ENCODE results near the gene SLX4IP.

The SLX4IP gene

GRCh38 chr20:10644458-10645204 lies 209.5 kb downstream of the SLX4IP start:
- H3K4me2 ChIP-seq (ENCODE audit: low read length): no peak overlapping the region
- peaks cover 25% of the 10 kb centered on the region for H3K4me1 ChIP-seq (ENCODE audit: control insufficient read depth, insufficient read depth, low read length)
- H3K27me3 ChIP-seq (ENCODE audit: control insufficient read depth, insufficient read depth, low read length): no peaks in the 10 kb centered on the region
- H3K9ac ChIP-seq (ENCODE audit: low read depth, low read length): no peak overlapping the region
- H3K4me3 ChIP-seq (ENCODE audit: low read length): no peak overlapping the region
- H3K9me3 ChIP-seq (replicated peaks; ENCODE audit: low read length): no peaks in the 10 kb centered on the region
- peaks cover 92% of the 10 kb centered on the region for H3K36me3 ChIP-seq (ENCODE audit: insufficient read depth, low read length)

GRCh38 chr20:10645205-10645570 lies 210.1 kb downstream of the SLX4IP start:
- H3K9me3 ChIP-seq (replicated peaks; ENCODE audit: low read length): no peaks in the 10 kb centered on the region
- no peak overlapping the region for H3K9ac ChIP-seq (ENCODE audit: low read depth, low read length)
- H3K4me3 ChIP-seq (ENCODE audit: low read length): no peak overlapping the region
- peaks cover 90% of the 10 kb centered on the region for H3K36me3 ChIP-seq (ENCODE audit: insufficient read depth, low read length)
- H3K4me2 ChIP-seq (ENCODE audit: low read length): no peak overlapping the region
- no peaks in the 10 kb centered on the region for H3K27me3 ChIP-seq (ENCODE audit: control insufficient read depth, insufficient read depth, low read length)
- H3K4me1 ChIP-seq (ENCODE audit: control insufficient read depth, insufficient read depth, low read length): peaks cover 31% of the 10 kb centered on the region

GRCh38 chr20:10646006-10646405 lies 210.9 kb downstream of the SLX4IP start:
- Histone ChIP-seq H3K4me2 (ENCODE audit: low read length) (no peak overlapping the region), H3K27me3 (ENCODE audit: control insufficient read depth, insufficient read depth, low read length) (no peaks in the 10 kb centered on the region), H3K4me3 (ENCODE audit: low read length) (no peak overlapping the region), H3K9ac (ENCODE audit: low read depth, low read length) (no peak overlapping the region), H3K36me3 (ENCODE audit: insufficient read depth, low read length) (peaks cover 90% of the 10 kb centered on the region), H3K9me3 (replicated peaks; ENCODE audit: low read length) (no peaks in the 10 kb centered on the region), H3K4me1 (ENCODE audit: control insufficient read depth, insufficient read depth, low read length) (peaks cover 34% of the 10 kb centered on the region)

- H3K27me3 ChIP-seq (ENCODE audit: control insufficient read depth, insufficient read depth, low read length): no peaks in the 10 kb centered on the region
- H3K4me1 ChIP-seq (ENCODE audit: control insufficient read depth, insufficient read depth, low read length): peaks cover 42% of the 10 kb centered on the region
- no peak overlapping the region for H3K4me2 ChIP-seq (ENCODE audit: low read length)
- no peaks in the 10 kb centered on the region for H3K9me3 ChIP-seq (replicated peaks; ENCODE audit: low read length)
- no peak overlapping the region for H3K4me3 ChIP-seq (ENCODE audit: low read length)
- no peak overlapping the region for H3K9ac ChIP-seq (ENCODE audit: low read depth, low read length)
- peaks cover 86% of the 10 kb centered on the region for H3K36me3 ChIP-seq (ENCODE audit: insufficient read depth, low read length)
Measured at GRCh38 chr20:10646886-10647420, 211.8 kb downstream of the SLX4IP start.

GRCh38 chr20:10647471-10647870 lies 212.4 kb downstream of the SLX4IP start:
- Histone ChIP-seq H3K27me3 (ENCODE audit: control insufficient read depth, insufficient read depth, low read length) (no peaks in the 10 kb centered on the region), H3K4me2 (ENCODE audit: low read length) (no peak overlapping the region), H3K36me3 (ENCODE audit: insufficient read depth, low read length) (peaks cover 84% of the 10 kb centered on the region), H3K9ac (ENCODE audit: low read depth, low read length) (no peak overlapping the region), H3K9me3 (replicated peaks; ENCODE audit: low read length) (no peaks in the 10 kb centered on the region), H3K4me3 (ENCODE audit: low read length) (no peak overlapping the region), H3K4me1 (ENCODE audit: control insufficient read depth, insufficient read depth, low read length) (peaks cover 42% of the 10 kb centered on the region)

GRCh38 chr20:10647909-10648308 lies 212.8 kb downstream of the SLX4IP start:
- Histone ChIP-seq H3K4me3 (ENCODE audit: low read length) (no peak overlapping the region), H3K4me2 (ENCODE audit: low read length) (no peak overlapping the region), H3K27me3 (ENCODE audit: control insufficient read depth, insufficient read depth, low read length) (no peaks in the 10 kb centered on the region), H3K9ac (ENCODE audit: low read depth, low read length) (no peak overlapping the region), H3K36me3 (ENCODE audit: insufficient read depth, low read length) (peaks cover 85% of the 10 kb centered on the region), H3K4me1 (ENCODE audit: control insufficient read depth, insufficient read depth, low read length) (peaks cover 42% of the 10 kb centered on the region), H3K9me3 (replicated peaks; ENCODE audit: low read length) (no peaks in the 10 kb centered on the region)

GRCh38 chr20:10648651-10649050 lies 213.5 kb downstream of the SLX4IP start:
- Histone ChIP-seq H3K9ac (ENCODE audit: low read depth, low read length) (peak overlapping the region; percentile 49), H3K36me3 (ENCODE audit: insufficient read depth, low read length) (peaks cover 78% of the 10 kb centered on the region), H3K27me3 (ENCODE audit: control insufficient read depth, insufficient read depth, low read length) (no peaks in the 10 kb centered on the region), H3K4me3 (ENCODE audit: low read length) (no peak overlapping the region), H3K4me2 (ENCODE audit: low read length) (peak overlapping the region; percentile 19), H3K4me1 (ENCODE audit: control insufficient read depth, insufficient read depth, low read length) (peaks cover 44% of the 10 kb centered on the region), H3K9me3 (replicated peaks; ENCODE audit: low read length) (no peaks in the 10 kb centered on the region)

GRCh38 chr20:10649080-10649796 lies 214.1 kb downstream of the SLX4IP start:
- no peak overlapping the region for H3K4me3 ChIP-seq (ENCODE audit: low read length)
- H3K4me2 ChIP-seq (ENCODE audit: low read length): peak overlapping the region; percentile 19
- peak overlapping the region; percentile 49 for H3K9ac ChIP-seq (ENCODE audit: low read depth, low read length)
- H3K36me3 ChIP-seq (ENCODE audit: insufficient read depth, low read length): peaks cover 72% of the 10 kb centered on the region
- no peaks in the 10 kb centered on the region for H3K27me3 ChIP-seq (ENCODE audit: control insufficient read depth, insufficient read depth, low read length)
- H3K4me1 ChIP-seq (ENCODE audit: control insufficient read depth, insufficient read depth, low read length): peaks cover 49% of the 10 kb centered on the region
- no peaks in the 10 kb centered on the region for H3K9me3 ChIP-seq (replicated peaks; ENCODE audit: low read length)

GRCh38 chr20:10649797-10650160 lies 214.7 kb downstream of the SLX4IP start:
- H3K9ac ChIP-seq (ENCODE audit: low read depth, low read length): peak overlapping the region; percentile 49

GRCh38 chr20:10651227-10651990 lies 216.3 kb downstream of the SLX4IP start:
- Histone ChIP-seq H3K9me3 (replicated peaks; ENCODE audit: low read length) (no peaks in the 10 kb centered on the region), H3K4me1 (ENCODE audit: control insufficient read depth, insufficient read depth, low read length) (peaks cover 55% of the 10 kb centered on the region), H3K4me3 (ENCODE audit: low read length) (no peak overlapping the region), H3K4me2 (ENCODE audit: low read length) (no peak overlapping the region), H3K36me3 (ENCODE audit: insufficient read depth, low read length) (peaks cover 62% of the 10 kb centered on the region), H3K27me3 (ENCODE audit: control insufficient read depth, insufficient read depth, low read length) (no peaks in the 10 kb centered on the region), H3K9ac (ENCODE audit: low read depth, low read length) (peak overlapping the region; percentile 23)

More at GRCh38 chr20:10649797-10650160, 214.7 kb downstream of the SLX4IP start:
- Histone ChIP-seq H3K36me3 (ENCODE audit: insufficient read depth, low read length) (peaks cover 67% of the 10 kb centered on the region), H3K4me3 (ENCODE audit: low read length) (no peak overlapping the region), H3K9me3 (replicated peaks; ENCODE audit: low read length) (no peaks in the 10 kb centered on the region), H3K27me3 (ENCODE audit: control insufficient read depth, insufficient read depth, low read length) (no peaks in the 10 kb centered on the region), H3K4me1 (ENCODE audit: control insufficient read depth, insufficient read depth, low read length) (peaks cover 55% of the 10 kb centered on the region), H3K4me2 (ENCODE audit: low read length) (peak overlapping the region; percentile 6)

GRCh38 chr20:10652185-10652584 lies 217.1 kb downstream of the SLX4IP start:
- H3K27me3 ChIP-seq (ENCODE audit: control insufficient read depth, insufficient read depth, low read length): no peaks in the 10 kb centered on the region
- H3K9ac ChIP-seq (ENCODE audit: low read depth, low read length): no peak overlapping the region
- H3K36me3 ChIP-seq (ENCODE audit: insufficient read depth, low read length): peaks cover 56% of the 10 kb centered on the region
- no peak overlapping the region for H3K4me2 ChIP-seq (ENCODE audit: low read length)
- no peak overlapping the region for H3K4me3 ChIP-seq (ENCODE audit: low read length)
- no peaks in the 10 kb centered on the region for H3K9me3 ChIP-seq (replicated peaks; ENCODE audit: low read length)
- peaks cover 55% of the 10 kb centered on the region for H3K4me1 ChIP-seq (ENCODE audit: control insufficient read depth, insufficient read depth, low read length)

Data from skeletal muscle satellite cell (primary cell).